GM21390 (cell line): ENCODE measurements around the gene ATP11A.

Source experiments
- ATAC-seq: cut with Tn5 transposase; IDR thresholded peaks from one replicate; pipeline ENCODE4 v1.9.1; 2021; ENCODE audit not compliant: unreplicated experiment

The ATP11A gene

DNA sequence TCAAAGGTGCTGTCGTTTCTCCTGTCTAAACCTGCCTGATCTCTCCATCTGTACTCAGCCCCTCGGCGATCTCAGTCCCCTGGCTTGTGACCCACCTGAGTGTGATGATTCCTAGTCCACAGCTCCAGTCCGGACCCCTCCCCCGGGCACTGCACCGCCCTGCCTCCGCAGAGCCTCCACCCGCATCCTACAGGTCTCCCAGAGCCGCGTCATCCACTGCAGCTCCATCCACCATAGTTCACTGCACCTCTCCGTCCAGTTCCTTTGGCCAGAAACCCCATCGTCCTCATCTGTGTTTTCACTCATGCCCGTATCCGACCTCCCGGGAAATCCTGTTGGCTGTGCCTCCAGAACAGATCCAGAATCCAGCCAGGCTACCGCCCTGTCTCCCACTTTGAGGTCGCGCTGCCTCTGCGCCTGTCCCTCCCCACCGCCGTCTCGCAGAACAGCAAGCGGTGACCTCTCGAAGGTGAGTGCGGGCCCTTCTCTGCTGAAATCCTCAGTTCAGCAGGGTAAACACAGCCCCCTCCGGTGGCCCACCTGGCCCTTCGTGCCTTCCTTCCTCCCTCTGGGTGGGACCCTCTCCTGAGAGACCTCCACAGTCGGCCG, 227.3 kb downstream of the ATP11A start:
- ATAC-seq: no peak

DNA sequence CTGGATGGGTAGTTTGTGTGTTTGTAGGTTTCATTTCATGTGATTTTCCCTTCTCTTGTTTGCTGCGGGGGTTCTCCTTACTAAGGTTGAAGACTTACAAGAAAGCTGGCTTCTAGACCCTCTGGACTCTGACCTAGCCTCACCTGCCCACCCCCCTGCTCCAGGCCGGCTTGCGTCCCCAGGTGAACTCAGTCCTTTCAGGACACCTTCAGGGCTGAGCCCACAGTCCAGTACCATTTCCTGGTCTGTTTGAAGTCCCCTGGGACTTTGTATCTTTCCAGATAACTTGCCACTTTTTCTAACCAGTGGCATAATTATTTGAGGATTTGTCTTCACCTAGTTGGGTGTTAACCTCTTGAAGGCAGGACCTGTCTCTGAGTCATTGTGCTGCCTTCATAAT, 227.9 kb downstream of the ATP11A start:
- no peak for ATAC-seq

DNA sequence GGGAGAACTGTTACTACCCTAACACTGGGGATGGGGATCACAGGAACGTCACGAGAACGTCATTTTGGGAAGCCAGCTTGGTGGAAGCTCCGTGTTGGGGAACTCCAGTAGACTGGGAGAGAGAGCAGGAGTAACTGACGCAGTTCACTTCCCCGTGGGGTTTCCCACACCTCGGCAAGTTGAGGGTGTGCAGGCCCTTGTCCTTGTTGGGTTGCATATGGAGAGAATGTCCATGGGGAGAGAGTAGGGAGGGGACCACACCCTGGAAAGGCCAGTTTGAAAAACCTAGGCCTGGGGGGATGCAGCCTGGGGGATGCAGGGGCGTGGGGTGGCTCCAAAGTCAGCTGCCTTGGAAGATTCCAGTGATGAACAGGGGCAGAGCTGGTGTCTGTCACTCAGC, 228.4 kb downstream of the ATP11A start:
- ATAC-seq: no peak

DNA sequence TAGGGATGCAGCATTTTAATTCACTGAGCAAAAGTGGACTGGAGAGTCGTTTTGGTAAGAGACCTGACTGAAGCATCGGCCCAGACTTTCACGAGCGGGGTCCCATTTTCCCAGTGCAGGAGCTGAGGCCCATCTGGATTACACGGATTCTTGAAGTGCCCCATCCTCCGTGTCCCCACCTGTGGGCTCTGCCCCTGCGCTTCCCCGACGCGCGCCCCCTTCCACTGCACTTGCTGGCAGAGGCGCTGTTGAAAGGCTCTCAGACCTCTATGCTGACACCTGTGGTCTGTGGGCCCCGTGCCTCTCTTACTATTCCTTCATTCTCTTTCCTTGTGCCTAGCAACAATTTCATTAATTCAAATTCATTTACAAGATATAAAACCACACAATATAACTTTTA, 228.9 kb downstream of the ATP11A start:
- no peak for ATAC-seq

DNA sequence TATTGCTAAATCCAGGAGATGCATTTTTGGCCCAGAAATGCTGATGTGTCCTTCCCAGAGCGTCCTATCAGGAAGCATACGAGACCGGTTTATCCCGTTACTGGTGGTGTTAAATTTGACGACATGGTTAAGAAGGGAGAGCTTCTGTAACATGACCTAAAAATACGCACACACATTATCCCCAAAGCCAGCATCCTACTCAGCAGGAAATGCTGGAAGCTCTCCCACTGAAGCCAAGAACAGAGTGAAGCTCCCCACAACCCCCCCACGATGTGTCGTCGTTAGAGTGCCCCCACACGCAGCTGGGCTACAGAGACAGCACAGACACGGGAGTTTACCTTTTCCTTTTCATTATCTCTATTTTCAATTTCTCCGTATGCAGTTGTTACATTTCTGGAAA, 234.1 kb downstream of the ATP11A start:
- no peak for ATAC-seq

DNA sequence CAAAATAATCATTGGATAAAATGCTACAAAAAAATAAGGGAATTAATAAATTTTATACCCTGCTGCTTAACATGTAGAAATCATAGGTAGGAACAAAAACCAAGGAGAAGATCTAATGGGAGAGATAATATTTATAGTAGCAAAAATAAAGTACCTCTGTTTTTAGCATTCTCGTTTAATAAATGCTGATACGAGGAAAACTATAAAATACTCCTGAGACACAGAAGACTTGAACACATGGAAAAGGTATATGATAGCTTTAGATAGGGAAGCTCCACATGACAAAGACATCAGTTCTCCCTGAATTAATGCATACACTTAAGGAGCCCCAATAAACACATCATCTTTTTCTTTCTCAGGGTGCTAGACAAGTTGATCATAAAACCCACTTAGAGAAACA, 234.5 kb downstream of the ATP11A start:
- no peak for ATAC-seq

DNA sequence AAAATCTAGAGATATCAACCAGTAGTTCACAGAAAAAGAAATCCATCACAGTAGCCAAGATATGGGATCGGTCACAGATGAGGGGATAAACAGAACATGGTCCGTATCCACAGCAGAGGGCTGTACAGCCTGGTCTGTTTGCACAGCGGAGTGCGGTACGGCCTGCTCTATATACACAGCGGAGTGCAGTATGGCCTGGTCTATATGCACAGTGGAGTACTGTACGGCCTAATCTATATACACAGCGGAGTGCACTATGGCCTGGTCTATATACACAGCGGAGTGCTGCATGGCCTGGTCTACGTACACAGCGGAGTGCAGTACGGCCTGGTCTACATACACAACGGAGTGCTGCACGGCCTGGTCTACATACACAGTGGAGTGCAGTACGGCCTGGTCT, 236.2 kb downstream of the ATP11A start:
- no peak for ATAC-seq

DNA sequence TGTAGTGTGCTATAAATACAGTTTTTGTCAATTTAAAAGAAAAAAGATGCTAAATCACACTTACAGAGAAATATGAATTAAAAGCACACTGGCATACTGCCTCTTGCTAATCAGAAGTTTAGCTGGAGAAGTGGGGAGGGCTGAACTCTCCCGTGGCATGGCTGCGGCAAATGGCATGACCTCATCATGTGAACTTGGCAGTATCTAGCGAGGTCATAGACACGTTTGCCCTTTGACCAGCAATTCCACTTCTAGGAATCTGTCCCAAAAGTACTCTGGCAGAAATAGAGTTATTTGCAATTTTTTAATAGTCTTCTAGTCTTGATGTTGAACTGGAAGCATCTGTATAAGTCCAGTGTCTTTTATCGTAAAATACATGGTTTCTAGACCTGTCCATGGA, 237.2 kb downstream of the ATP11A start:
- ATAC-seq: no peak

DNA sequence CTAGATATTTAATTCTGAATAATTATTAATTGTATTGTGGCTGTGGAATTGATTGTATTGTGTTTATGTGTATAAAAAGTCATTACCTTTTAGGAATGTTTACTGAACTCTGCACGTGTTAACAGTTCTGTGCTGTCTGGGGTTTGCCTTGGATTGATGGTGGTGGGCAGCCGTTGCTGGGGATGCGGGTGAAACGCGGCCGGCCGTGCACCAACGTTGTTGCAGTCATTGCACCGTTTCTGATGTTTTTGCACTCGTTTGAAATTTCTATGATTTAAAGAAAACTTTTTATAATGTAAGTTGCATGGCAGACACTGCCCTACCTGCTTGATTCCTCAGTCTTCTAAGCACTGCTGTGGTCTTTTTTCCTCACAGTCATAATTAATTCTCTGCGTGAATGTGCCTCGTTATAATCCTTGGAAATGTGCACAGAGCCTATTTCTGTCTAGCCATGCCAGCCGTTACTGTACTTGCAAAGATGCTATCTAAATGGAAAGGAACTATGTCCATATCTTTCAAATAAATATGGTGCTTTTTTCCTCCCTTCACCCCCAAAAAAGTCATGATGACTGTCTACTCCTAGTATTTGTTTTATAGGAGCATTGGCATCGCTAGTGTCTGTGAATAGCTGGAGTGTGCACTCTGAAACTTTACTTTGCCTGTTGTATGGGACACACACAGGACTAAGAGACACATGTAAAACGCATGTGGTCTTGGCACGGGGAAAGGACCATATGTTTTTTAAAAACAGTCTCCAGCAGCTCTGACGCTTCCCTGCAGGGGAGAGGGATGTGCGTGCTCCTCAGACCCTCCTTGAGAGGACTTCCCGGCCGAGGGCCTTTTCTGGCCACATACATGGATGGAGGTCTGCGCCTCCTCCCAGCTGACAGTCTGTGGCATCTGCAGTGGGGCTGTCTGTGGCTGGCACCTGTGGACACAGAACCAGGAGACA, 238.5 kb downstream of the ATP11A start:
- no peak for ATAC-seq

DNA sequence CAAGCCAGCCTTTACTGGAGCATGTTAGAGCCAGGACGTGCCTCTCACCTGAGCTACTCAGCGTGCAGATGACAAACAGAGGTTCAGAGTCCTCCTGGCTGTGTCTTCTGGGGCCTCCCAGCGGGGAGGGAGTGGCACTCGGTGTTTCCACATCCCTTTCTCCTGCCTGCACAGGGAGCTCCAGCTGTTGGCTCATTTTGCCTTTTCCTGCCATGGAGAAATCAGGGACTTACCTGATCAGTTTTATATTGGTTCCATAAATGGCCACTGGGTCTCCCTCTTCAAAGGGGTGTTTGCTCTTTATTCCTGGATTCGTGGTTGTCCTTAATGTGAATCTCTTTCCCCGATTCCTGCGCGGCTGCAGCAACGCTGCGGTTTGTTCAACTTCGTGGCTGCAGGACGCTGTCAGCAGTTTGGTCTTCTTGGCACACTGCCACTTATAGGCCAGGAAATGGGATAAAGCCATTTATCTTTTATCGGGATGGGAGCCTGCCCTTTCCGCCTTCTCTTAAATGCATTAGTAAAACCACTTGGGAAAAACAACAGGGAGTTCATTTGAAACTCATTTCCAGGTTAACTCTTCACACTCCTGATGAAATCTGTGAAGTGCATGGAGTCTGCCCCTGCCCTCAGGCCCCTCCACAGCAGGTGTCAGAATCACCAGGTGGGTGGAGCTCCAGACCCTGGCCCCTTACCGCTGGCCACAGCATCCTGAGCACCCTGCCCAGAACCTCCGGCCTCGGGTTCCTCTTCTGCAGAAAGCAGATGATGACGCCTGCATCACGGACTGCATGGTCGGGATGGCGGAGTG, 239.3 kb downstream of the ATP11A start:
- no peak for ATAC-seq

DNA sequence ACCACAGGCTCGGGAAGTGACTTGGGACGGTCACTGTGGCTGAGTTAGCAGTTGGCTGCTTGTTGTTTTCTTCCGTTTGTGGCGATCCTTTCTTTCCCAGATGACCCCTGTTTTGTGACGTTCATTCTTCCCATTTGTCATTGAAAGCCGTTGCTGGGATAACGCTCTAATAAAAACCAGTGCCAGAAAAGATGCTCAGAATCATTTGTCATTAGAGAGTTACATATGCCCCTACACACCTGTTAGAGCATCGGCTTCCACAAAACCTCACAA, 239.9 kb downstream of the ATP11A start:
- ATAC-seq: no peak

DNA sequence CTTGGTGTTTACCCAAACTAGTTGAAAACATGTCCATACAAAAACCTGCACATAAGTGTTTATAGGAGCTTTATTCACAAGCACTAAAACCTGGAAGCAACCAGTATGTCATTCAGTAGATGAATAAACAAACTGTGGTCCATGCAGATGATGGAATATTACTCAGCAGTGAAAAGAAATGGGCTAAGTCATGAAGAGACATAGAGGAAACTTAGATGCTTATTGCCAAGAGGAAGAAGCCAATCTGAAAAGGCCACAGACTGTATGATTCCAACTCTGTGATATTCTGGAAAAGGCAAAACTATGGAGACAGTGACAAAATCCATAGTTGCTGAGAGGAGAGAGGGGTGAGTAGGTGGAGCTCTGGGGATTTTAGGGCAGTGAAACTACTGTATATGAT, 240.4 kb downstream of the ATP11A start:
- ATAC-seq: no peak

DNA sequence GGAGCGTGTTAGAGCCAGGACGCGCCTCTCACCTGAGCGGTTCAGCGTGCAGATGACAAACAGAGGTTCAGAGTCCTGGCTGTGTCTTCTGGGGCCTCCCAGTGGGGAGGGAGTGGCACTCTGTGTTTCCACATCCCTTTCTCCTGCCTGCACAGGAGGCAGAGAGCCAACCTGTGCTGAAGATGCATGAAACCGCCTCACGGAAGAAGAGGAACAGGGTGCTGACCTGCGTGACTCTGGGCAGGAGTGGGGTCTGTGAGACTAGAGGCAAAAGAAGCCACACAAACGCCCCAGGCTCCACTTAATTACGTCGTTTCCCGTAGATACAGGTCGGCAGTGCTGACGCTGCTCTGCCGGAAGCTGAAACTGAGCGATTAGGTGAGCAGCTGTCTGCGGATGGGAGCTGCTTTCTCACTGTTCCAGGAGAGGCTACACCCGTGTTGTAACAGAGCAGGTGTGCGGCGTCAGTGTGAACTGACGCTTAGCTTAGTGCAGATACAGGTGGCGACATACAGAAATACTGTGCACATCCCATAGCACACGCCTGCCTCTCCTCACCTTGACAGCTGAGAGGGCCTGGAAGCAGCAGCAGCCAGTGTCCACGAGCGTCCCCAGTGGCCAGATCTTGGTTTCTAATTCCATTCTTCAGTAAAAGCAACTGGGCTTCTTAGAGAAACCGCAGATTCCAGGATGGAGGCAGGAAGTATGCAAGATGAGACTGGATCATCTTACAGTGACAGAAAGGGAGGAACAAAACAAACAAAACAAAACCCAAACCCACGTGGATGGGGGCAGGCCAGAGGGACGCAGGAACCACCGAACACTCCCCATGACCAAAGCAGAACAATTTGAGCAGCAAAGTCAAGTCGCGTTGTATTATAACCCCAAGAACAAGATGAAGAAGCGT, 241.4 kb downstream of the ATP11A start:
- no peak for ATAC-seq

DNA sequence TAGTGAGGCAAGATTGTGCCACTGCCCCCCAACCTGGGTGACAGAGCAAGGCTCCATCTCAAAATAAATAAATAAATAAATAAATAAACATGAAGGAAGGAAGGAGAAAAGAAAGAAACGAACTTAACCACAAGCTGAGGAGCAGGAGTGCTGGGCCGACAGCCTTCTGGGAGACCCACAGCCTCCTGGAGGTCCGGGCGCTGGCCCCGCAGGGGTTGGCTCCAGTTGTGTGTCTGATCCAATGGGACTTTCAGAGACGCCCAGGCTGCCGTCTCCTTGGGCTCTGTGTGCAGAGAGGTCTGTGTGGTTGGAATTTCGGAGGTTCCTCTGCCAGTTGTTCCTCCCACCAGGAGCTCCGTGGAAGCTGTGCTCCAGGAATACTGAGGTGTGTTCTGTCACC, 243.1 kb downstream of the ATP11A start:
- no peak for ATAC-seq

DNA sequence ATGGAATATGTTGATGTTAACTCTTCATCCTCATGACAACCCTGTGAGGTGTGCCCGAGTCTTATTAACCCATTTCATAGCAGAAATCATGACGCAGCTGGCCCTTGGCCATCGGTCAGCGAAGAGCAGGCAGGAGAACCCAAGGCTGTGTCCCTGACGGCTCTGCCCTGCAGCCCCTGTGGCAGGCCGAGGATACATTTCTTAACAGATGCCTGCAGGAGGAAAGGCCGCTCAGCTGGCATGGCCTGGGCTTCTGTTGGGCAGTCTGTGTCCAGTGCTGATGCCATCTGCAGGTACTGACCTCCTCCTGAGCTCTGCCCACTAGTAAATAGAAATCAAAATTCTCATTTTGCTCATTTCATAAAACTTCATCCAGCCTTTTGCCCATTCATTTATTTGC, 243.8 kb downstream of the ATP11A start:
- ATAC-seq: no peak

DNA sequence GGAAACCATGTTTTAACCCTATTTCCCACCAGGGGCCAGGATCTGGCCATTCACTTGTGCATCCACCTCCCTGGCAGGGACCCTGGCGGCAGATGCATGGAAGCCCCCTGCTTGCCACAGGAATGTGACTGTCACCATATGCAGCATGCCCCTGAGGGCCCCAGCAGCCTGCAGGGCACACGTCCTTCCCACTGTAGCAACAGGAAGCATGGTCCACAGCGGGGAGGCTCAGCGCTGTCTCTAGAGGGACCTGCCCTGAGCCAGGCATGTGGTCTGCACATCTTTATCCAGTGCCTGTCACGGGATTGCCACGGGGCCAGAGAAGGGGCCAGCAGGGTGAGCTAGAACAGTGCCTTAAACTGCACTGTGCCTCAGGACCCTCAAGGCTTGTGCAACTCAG, 244.2 kb downstream of the ATP11A start:
- no peak for ATAC-seq
